Upper lobe of left lung (tissue), 6 donors: ENCODE data around the gene ANKRD13B. TPM values are rescaled to one million over a fixed set of nuclear protein-coding genes. Genes with fewer than 3 reads are reported as not detected.

Source experiments
- ATAC-seq, 2 donors: fragments of 200-7000 bp; cut with Tn5 transposase; one replicate each; pipeline ENCODE4 v1.9.1; 2022; ENCODE audit warnings: mild to moderate bottlenecking in 2 of 2, moderate library complexity in 2 of 2; ENCODE audit not compliant: low FRiP score in 2 of 2
- DNase-seq, 2 donors: peaks; one replicate each; pipeline ENCODE4 v3.0.0-alpha.2; 2019 to 2020
- H3K27ac ChIP-seq, 4 donors: fragments of 200-600 bp; sonication (generic); one replicate each; pipeline ENCODE4 v1.5.1; 2016 to 2019
- H3K27me3 ChIP-seq, 4 donors: fragments of 200-600 bp; sonication (generic); one replicate each; pipeline ENCODE4 v1.5.1; 2017 to 2019
- H3K36me3 ChIP-seq, 4 donors: fragments of 200-600 bp; sonication (generic); one replicate each; pipeline ENCODE4 v1.5.1; 2016 to 2019
- H3K4me1 ChIP-seq, 4 donors: fragments of 200-600 bp; sonication (generic); one replicate each; pipeline ENCODE4 v1.5.1; 2018 to 2019
- H3K4me3 ChIP-seq, 4 donors: fragments of 200-600 bp; sonication (generic); one replicate each; pipeline ENCODE4 v1.5.1; 2017 to 2019; ENCODE audit warnings: mild to moderate bottlenecking in 2 of 4, moderate library complexity in 1 of 4
- H3K9me3 ChIP-seq, 4 donors: fragments of 200-600 bp; sonication (generic); one replicate each; pipeline ENCODE4 v1.5.1; 2018 to 2019
- CTCF ChIP-seq, 6 experiments: fragments of 450-650 bp in 4 of 6; fragments of 200-600 bp in 2 of 6; sonication (generic) in 2 of 6; IDR thresholded peaks; one replicate each; pipeline ENCODE4 v1.5.1; 2016 to 2019; ENCODE audit warnings: antibody characterized with exemption in 6 of 6
- EP300 ChIP-seq, 4 donors: sonication (generic); formaldehyde crosslinking; IDR thresholded peaks; one replicate each; pipeline ENCODE4 v1.5.1; 2017; ENCODE audit warnings: antibody characterized with exemption in 4 of 4, control low read depth in 2 of 4
- POLR2A ChIP-seq, 4 donors: fragments of 450-650 bp; IDR thresholded peaks; one replicate each; pipeline ENCODE4 v1.5.1; 2016 to 2017; ENCODE audit warnings: antibody characterized with exemption in 4 of 4, mild to moderate bottlenecking in 2 of 4
- POLR2AphosphoS5 ChIP-seq, 2 donors: sonication (generic); formaldehyde crosslinking; IDR thresholded peaks; one replicate each; pipeline ENCODE4 v1.5.1; 2017; ENCODE audit warnings: antibody characterized with exemption in 2 of 2
- WGBS, 2 donors: methylation state at CpG; one replicate each; pipeline ENCODE4 v1.1.5; 2017 to 2018; 5-methylcytosine and 5-hydroxymethylcytosine counted together
- small RNA-seq, 4 donors: library from RNA; depleted of rRNA; stranded (forward); fragments of <200 nt; gene quantifications; one replicate each; pipeline ENCODE3, GENCODE V24; 2016
- total RNA-seq, 6 donors: library from RNA; depleted of rRNA in 4 of 6; stranded (reverse); fragments of >200 nt in 4 of 6; gene quantifications; one replicate each; pipeline versions ENCODE4 v1.1.0 to v1.2.1, GENCODE V29; 2016 to 2021
- donor health status: DM: no; HTN: no; CAD: no; lungs with moderate emphysema.
- donor health status: DM: no; HTN: yes; CAD: no; lungs with severe emphysema.

ANKRD13B gene
- total RNA-seq, 6 donors from 2014 or later = 1.5 to 24.1 (median 3.9) TPM

GRCh38 chr17:29661213-29661612, 68.3 kb downstream of the ANKRD13B start:
- Histone ChIP-seq H3K36me3 (peaks cover 0 to 52% (median 17%) of the 10 kb centered on the region in 4 donors), H3K4me3 (no peak overlapping the region), H3K4me1 (peaks cover 9 to 14% (median 12%) of the 10 kb centered on the region in 4 donors), H3K27me3 (no peaks in the 10 kb centered on the region), H3K27ac (no peak overlapping the region), H3K9me3 (no peaks in the 10 kb centered on the region)
- 64 to 70% methylated on average over 2 of the region's 2 CpGs for WGBS, 2 donors
- no peak for DNase-seq
- TF ChIP-seq POLR2AphosphoS5 (IDR thresholded peaks at IDR 0.05) (no peak), CTCF (IDR thresholded peaks at IDR 0.05) (no peak), POLR2A (IDR thresholded peaks at IDR 0.05) (no peak)
- ATAC-seq = no peak

DNA sequence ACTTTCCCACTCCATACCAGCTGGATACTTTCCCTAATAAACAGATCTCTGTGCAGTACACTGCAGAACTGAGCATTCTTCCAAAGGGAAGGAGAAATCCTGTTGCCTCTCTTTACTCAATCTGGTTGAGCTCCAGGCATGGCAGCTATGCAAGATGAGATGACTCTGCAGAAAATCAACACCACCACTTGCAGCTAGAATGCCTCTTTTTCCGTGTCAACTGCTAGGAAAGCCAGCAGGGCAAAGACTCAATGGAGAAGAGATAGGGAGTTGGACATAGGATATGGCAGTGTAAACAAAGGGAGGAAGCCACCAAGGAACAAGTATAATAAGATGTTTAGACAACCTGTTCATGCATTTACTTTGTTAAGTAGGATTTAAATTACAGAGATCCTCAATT, 70.2 kb downstream of the ANKRD13B start:
- Histone ChIP-seq H3K27ac (peak overlapping the region in 1 of 4 donors; percentile 36), H3K9me3 (no peaks in the 10 kb centered on the region)
- no peak for ATAC-seq

More for the DNA sequence above, 70.2 kb downstream of the ANKRD13B start:
- DNase-seq = no peak
- H3K4me1 ChIP-seq = peaks cover 9 to 14% (median 12%) of the 10 kb centered on the region in 4 donors
- H3K36me3 ChIP-seq = peaks cover 1 to 67% (median 31%) of the 10 kb centered on the region in 4 donors
- 17 to 32% methylated on average over 1 of the region's 1 CpG for WGBS, 2 donors
- no peak for TF ChIP-seq POLR2A (IDR thresholded peaks at IDR 0.05)
- TF ChIP-seq EP300 (IDR thresholded peaks at IDR 0.05) = no peak
- TF ChIP-seq CTCF (IDR thresholded peaks at IDR 0.05) = no peak
- no peak for TF ChIP-seq POLR2AphosphoS5 (IDR thresholded peaks at IDR 0.05)
- no peaks in the 10 kb centered on the region for H3K27me3 ChIP-seq
- H3K4me3 ChIP-seq = no peak overlapping the region

Small RNA genes within 50 kb of the gene (small RNA-seq; reads per million reads assigned to genes)
- 0 reads per million in 4 donors for gene RNU6-920P

Other genes starting within 250 kb of the ANKRD13B start
- gene TAOK1, start 202.8 kb upstream of the ANKRD13B start, total RNA-seq = 100 to 1,000 TPM in 1 of 6 donors, 10 to 100 TPM in 5; 43.0 to 100 (median 59.3) TPM
- gene ABHD15, start 26.1 kb upstream of the ANKRD13B start, total RNA-seq = 10 to 100 TPM; 12.8 to 17.8 (median 14.9) TPM
- gene TP53I13, start 24.4 kb upstream of the ANKRD13B start, total RNA-seq = 100 to 1,000 TPM in 2 of 6 donors, 10 to 100 TPM in 4; 57.3 to 178 (median 75.4) TPM
- 10 to 100 TPM; 34.6 to 88.4 (median 45.5) TPM for gene GIT1, start 3.5 kb upstream of the ANKRD13B start, total RNA-seq
- gene CORO6, start 29.8 kb downstream of the ANKRD13B start, total RNA-seq = 100 to 1,000 TPM in 1 of 6 donors, 10 to 100 TPM in 3, 1 to 10 TPM in 2; 7.3 to 137 (median 12.2) TPM